ENCODE results near the gene CDKL1. TPM values are rescaled to one million over a fixed set of nuclear protein-coding genes. Genes with fewer than 3 reads are reported as not detected.
A peak's percentile ranks its signal among the peaks of the same experiment; 100 is the strongest.
"Not testable (repeated sequence)": the region's sequence is repeated elsewhere in the genome, so short reads cannot be mapped to it uniquely, and the experiment has no call there.

Gene CDKL1
- total RNA-seq, 1 donor from 2014 or later = 5.9 TPM

DNA sequence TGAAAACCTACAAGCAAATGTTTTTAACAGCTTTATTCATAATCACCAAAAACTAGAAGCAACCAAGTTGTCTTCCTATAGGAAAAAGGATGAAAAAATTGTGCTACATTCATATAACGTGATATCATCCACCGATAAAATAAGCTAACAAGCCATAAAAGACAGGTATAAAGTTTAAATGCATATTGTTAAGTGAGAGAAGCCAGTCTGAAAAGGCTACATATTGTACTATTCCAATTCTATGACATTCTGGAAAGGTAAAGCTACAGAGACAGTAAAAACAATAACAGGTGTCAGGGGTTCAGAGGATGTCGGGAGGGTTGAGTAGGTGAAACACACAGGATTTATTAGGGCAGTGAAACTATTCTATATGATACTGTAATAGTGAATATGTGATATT, 22.7 kb downstream of the CDKL1 start:
- ChIA-PET CTCF (no interaction called here), POLR2A (no interaction called here)
- H3K4me1 Mint-ChIP-seq = no peaks in the 10 kb centered on the region
- TF ChIP-seq, protein P1, sequence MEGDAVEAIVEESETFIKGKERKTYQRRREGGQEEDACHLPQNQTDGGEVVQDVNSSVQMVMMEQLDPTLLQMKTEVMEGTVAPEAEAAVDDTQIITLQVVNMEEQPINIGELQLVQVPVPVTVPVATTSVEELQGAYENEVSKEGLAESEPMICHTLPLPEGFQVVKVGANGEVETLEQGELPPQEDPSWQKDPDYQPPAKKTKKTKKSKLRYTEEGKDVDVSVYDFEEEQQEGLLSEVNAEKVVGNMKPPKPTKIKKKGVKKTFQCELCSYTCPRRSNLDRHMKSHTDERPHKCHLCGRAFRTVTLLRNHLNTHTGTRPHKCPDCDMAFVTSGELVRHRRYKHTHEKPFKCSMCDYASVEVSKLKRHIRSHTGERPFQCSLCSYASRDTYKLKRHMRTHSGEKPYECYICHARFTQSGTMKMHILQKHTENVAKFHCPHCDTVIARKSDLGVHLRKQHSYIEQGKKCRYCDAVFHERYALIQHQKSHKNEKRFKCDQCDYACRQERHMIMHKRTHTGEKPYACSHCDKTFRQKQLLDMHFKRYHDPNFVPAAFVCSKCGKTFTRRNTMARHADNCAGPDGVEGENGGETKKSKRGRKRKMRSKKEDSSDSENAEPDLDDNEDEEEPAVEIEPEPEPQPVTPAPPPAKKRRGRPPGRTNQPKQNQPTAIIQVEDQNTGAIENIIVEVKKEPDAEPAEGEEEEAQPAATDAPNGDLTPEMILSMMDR (IDR thresholded peaks at IDR 0.05) = no peak
- H3K4me3 Mint-ChIP-seq = no peak overlapping the region
- no peaks in the 10 kb centered on the region for H3K9me3 Mint-ChIP-seq
- H3K36me3 Mint-ChIP-seq (ENCODE audit: low read depth) = no peaks in the 10 kb centered on the region
- DNase-seq (no peak), ATAC-seq (ENCODE audit: low read depth) (no peak)
- H3K27me3 Mint-ChIP-seq = no peaks in the 10 kb centered on the region
- intact Hi-C loops (cut with micrococcal nuclease) = no loop called here
- no peak overlapping the region for H3K27ac Mint-ChIP-seq

DNA sequence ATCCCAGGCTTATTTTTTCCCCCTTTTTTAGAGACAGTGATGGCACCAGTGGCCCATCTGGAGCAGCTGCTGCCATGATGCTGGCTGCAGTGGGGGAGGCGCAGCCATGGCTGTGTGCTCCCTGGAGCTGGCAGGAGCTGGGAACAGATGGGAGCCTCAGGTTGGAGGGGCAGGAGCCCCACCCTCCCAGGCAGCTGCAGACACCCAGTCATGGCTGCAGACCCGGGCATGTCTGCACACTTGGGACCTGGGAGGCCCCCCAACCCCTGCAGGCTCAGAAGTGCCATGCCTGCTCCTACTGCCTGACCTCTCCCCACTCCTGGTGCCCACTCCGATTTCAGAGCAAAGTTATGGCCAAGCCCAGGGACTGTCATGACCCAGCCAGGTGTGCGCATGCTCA, 25.1 kb downstream of the CDKL1 start:
- intact Hi-C loops (cut with micrococcal nuclease) = no loop called here
- Mint-ChIP-seq H3K36me3 (ENCODE audit: low read depth) (no peaks in the 10 kb centered on the region), H3K27me3 (no peaks in the 10 kb centered on the region), H3K4me1 (peaks cover 9% of the 10 kb centered on the region), H3K27ac (no peak overlapping the region), H3K9me3 (no peaks in the 10 kb centered on the region), H3K4me3 (no peak overlapping the region)
- ATAC-seq (ENCODE audit: low read depth) = no peak
- TF ChIP-seq, protein P1 (IDR thresholded peaks at IDR 0.05) = no peak
- no peak for DNase-seq
- POLR2A ChIA-PET = no interaction called here
- CTCF ChIA-PET = no interaction called here

DNA sequence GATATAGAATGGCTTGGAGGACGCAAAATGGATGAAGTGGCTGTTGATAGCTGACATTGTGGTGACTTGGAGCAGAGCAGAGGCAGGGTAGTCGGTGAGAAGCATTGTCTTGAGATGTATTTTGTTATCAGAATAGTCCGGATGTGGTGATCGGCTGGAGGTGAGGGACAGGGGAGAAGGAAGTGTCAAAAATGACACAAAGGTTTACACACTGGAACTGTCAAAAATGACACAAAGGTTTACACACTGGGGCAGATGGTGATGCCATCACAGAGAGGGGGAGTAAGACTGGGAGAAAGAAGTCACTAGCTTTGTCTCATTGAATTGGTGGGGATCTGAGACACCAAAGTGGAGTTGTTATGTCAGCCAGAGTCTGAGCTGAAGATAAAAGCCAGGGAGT, 30.1 kb downstream of the CDKL1 start:
- H3K4me1 Mint-ChIP-seq = peaks cover 44% of the 10 kb centered on the region
- CTCF ChIA-PET = no interaction called here
- intact Hi-C loops (cut with micrococcal nuclease) = no loop called here
- no peaks in the 10 kb centered on the region for H3K27me3 Mint-ChIP-seq
- peaks cover 2% of the 10 kb centered on the region for H3K9me3 Mint-ChIP-seq
- TF ChIP-seq, protein P1 (IDR thresholded peaks at IDR 0.05) = no peak
- H3K4me3 Mint-ChIP-seq = no peak overlapping the region
- DNase-seq (no peak), ATAC-seq (ENCODE audit: low read depth) (no peak)
- POLR2A ChIA-PET = interaction anchor here (1.0 kb wide), 1 partner anchor 26 kb away, joined by 3 read pairs; no protein-coding TSS in a partner anchor
- no peak overlapping the region for H3K27ac Mint-ChIP-seq
- H3K36me3 Mint-ChIP-seq (ENCODE audit: low read depth) = no peaks in the 10 kb centered on the region

DNA sequence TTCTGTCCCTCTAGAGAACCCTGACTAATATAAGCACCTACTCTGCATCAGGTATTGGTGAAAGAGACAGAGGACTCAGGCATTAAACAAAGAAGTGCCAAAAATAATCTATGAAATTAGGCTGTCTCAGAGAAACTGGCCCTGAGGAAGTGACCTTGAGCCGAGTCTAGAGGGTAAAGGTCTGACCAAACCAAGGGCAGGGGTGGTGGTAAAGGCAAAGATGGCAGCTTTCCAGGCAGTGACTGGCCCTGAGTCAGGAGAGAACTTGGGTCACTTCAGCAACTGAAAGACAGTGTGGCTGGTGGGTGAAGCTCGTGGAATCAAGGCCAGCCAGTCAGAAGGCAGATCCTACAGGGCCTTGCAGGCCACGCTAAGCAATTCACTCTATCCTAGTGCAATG, 30.6 kb downstream of the CDKL1 start:
- Mint-ChIP-seq H3K36me3 (ENCODE audit: low read depth) (no peaks in the 10 kb centered on the region), H3K9me3 (peaks cover 2% of the 10 kb centered on the region), H3K27me3 (no peaks in the 10 kb centered on the region), H3K27ac (no peak overlapping the region), H3K4me1 (peaks cover 44% of the 10 kb centered on the region), H3K4me3 (no peak overlapping the region)
- intact Hi-C loops (cut with micrococcal nuclease) = no loop called here
- ATAC-seq (ENCODE audit: low read depth) = no peak
- ChIA-PET POLR2A (interaction anchor here (1.0 kb wide), 1 partner anchor 27 kb away, joined by 3 read pairs; no protein-coding TSS in a partner anchor), CTCF (no interaction called here)
- TF ChIP-seq, protein P1 (IDR thresholded peaks at IDR 0.05) = no peak
- no peak for DNase-seq

DNA sequence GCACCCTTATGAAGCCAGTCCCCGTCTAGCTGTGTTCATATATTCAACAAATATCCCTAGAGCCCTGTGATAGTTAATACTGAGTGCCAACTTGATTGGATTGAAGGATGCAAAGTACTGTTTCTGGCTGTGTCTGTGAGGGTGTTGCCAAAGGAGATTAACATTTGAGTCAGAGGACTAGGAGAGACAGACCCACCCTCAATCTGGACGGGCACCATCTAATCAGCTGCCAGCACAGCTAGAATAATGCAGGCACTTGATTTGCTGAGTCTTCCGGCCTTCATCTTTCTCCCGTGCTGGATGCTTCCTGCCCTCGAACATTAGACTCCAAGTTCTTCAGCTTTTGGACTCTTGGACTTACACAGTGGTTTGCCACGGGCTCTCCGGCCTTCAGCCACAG, 31.1 kb downstream of the CDKL1 start:
- POLR2A ChIA-PET; DNase-seq; H3K4me3 Mint-ChIP-seq; intact Hi-C loops (cut with micrococcal nuclease); ATAC-seq (ENCODE audit: low read depth); H3K36me3 Mint-ChIP-seq (ENCODE audit: low read depth); H3K9me3 Mint-ChIP-seq; H3K27me3 Mint-ChIP-seq; CTCF ChIA-PET: not testable (repeated sequence)
- H3K4me1 Mint-ChIP-seq = peaks cover 44% of the 10 kb centered on the region
- H3K27ac Mint-ChIP-seq = peak overlapping the region; percentile 16

DNA sequence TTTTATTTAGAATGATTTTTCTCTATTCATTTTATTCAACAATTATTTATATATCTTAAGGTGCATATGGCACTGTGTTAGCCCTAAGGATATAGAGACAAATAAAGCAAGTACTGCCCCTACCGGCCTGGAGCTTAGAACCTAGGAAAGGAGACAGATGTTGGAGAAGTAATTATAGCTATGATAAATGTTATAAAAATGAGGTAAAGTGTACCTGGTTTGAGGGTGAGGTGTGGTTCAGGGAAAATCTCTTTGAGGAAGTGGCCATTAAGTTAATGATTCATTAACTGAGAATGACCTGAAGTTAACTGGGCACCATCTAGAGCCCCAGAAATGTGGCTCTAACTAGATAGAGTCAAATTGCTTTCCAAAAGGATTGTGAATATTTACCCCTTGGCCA, 31.9 kb downstream of the CDKL1 start:
- ATAC-seq (ENCODE audit: low read depth) = no peak
- DNase-seq = no peak
- intact Hi-C loops (cut with micrococcal nuclease) = loop anchor here (5.0 kb wide), 1 partner anchor 468 kb away; the partner anchor contains the start of gene NIN
- ChIA-PET CTCF (interaction anchor here (1.4 kb wide), 1 partner anchor 44 kb away, joined by 4 read pairs; no protein-coding TSS in a partner anchor), POLR2A (interaction anchor here (0.6 to 2.6 kb wide), 3 partner anchors 53 to 780 kb away, joined by 3 to 13 read pairs (median 3); partner anchors contain the start of genes DMAC2L, L2HGDH and MAP4K5)
- Mint-ChIP-seq H3K36me3 (ENCODE audit: low read depth) (no peaks in the 10 kb centered on the region), H3K27me3 (no peaks in the 10 kb centered on the region), H3K27ac (no peak overlapping the region), H3K4me1 (peaks cover 44% of the 10 kb centered on the region), H3K4me3 (no peak overlapping the region), H3K9me3 (peaks cover 2% of the 10 kb centered on the region)
- TF ChIP-seq, protein P1 (IDR thresholded peaks at IDR 0.05) = no peak
